HL-60 (cell line): ENCODE data around the gene DNLZ.

Experiments
- CTCF ChIP-seq: IDR thresholded peaks from one replicate; pipeline ENCODE4 v1.5.1; 2011; ENCODE audit warnings: low read length, control low read depth, inconsistent platforms; ENCODE audit not compliant: insufficient read depth
- GABPA ChIP-seq: IDR thresholded peaks from 2 replicates; pipeline ENCODE4 v1.6.1; 2012; ENCODE audit warnings: low read depth
- POLR2AphosphoS5 ChIP-seq: IDR thresholded peaks from 2 replicates; pipeline ENCODE4 v1.6.1; 2012; ENCODE audit warnings: low read depth
- REST ChIP-seq: IDR thresholded peaks from 2 replicates; pipeline ENCODE4 v1.6.1; 2012; ENCODE audit warnings: low read depth; ENCODE audit not compliant: insufficient replicate concordance

GRCh38 chr9:136383436-136383835 is 19.9 kb upstream of the DNLZ start:
- TF ChIP-seq CTCF (no peak), POLR2AphosphoS5 (no peak), REST (no peak), GABPA (no peak)
